ENCODE results near the gene HID1. TPM values are rescaled to one million over a fixed set of nuclear protein-coding genes. Genes with fewer than 3 reads are reported as not detected.

Gene HID1
- total and polyA plus RNA-seq, 9 of the 15 experiments (the other 6 are each of a cell fraction or from before 2014, with no cell fraction given): 0.14 to 2.1 (median 0.54) TPM; not detected in 2

GRCh38 chr17:75012346-75013091 lies 40.0 kb upstream of the HID1 start, which contains the start of gene MRPL58 (continued):
- TF ChIP-seq PURB (CRISPR knock-in tag; IDR thresholded peaks at IDR 0.05; ENCODE audit: low read depth) (no peak), SIN3A (IDR thresholded peaks at IDR 0.05; ENCODE audit: borderline replicate concordance in 2 of 2, control insufficient read depth in 1 of 2, low read depth in 2 of 2, low read length in 2 of 2) (peak in 1 of 2 experiments; percentile 92; a peak in 1 of 4 replicates), NBN (IDR thresholded peaks at IDR 0.05; ENCODE audit: low read depth) (peak; percentile 66), RBM15 (IDR thresholded peaks at IDR 0.05; ENCODE audit: insufficient read depth, low read length) (no peak), ZNF589 (CRISPR knock-in tag; IDR thresholded peaks at IDR 0.05; ENCODE audit: low read depth) (no peak), RUNX1 (IDR thresholded peaks at IDR 0.05; ENCODE audit: low read depth) (no peak), MED1 (CRISPR knock-in tag; IDR thresholded peaks at IDR 0.05; ENCODE audit: borderline replicate concordance) (no peak), ZNF512 (tag; IDR thresholded peaks at IDR 0.05) (no peak), NUFIP1 (IDR thresholded peaks at IDR 0.05; ENCODE audit: partially characterized antibody) (no peak), BRD4 (IDR thresholded peaks at IDR 0.05) (no peak), PCBP1 (IDR thresholded peaks at IDR 0.05; ENCODE audit: low read depth, low read length, poor library complexity, severe bottlenecking) (peak; percentile 82), RBM34 (IDR thresholded peaks at IDR 0.05; ENCODE audit: borderline replicate concordance, insufficient read depth, low read length) (no peak), SNAPC5 (CRISPR knock-in tag; IDR thresholded peaks at IDR 0.05) (no peak), HDAC8 (tag; IDR thresholded peaks at IDR 0.05) (no peak), E2F3 (CRISPR knock-in tag; IDR thresholded peaks at IDR 0.05) (peak; percentile 77; the same call in 1 of the 2 replicates), ZNF57 (CRISPR knock-in tag; IDR thresholded peaks at IDR 0.05) (no peak), MTA2 (IDR thresholded peaks at IDR 0.05; ENCODE audit: low read depth) (no peak), SP1 (CRISPR knock-in tag; IDR thresholded peaks at IDR 0.05) (peak; percentile 87), MEIS2 (IDR thresholded peaks at IDR 0.05; ENCODE audit: partially characterized antibody) (no peak), TFAM (CRISPR knock-in tag; conservative IDR thresholded peaks at IDR 0.05) (no peak)
